ENCODE results near the gene CELF4.

The CELF4 gene

DNA sequence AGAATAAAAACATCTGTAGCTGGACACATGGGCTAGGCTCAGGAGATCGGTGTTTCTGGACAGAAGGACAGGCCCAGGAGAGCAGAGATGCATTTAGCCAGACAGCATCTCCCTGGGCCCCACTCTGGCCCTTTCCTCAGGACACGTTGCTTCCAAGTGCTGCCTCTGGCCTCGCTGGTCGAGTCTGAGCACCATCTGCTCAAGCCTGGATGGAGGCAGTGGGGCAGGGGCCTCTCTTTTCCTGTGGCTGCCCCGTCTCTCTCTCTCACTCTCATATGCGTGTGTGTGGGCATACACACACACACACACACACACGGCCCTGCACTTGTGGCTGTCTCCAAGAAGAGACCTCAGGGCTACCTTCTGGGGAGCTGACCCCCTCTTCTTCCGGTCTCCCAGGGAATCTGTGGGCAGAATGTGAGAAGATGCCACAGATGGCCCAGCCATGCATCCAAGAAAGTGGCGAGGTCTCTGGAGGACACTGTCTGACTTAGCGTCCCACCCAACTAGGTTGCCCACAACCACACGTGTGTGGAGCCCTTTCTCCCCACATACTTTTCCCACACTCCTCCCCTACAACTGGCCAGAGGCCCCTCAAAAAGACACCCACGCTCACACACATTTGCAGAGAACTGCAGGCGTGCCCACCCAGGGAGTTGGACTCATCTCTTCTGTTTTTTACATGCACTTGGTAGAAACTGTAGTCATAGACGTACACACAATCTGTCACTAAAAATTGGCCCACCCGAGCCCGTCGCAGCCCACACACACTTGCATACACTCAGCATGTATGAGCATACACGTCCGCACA lies 19.9 kb downstream of the CELF4 start:
- no peak for DNase-seq

DNA sequence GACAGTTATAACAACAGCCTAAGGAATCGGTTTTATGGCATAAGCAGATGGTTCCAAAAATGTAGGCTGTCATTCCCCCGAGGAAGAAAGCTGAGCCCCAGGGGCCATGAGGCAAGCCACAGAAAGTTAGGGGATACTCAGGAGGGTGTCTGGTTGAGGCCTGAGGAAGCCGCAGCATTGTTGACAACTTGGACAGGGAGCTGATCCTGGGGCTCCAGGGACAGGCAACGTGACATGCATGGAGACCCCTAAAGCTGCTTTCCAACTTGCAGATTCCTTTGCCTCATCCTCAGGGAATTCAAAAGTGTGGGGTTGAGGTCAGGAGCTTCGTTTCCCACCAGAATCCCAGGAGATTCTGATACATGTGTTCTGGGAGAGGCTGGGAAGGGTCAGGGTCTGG lies 20.9 kb downstream of the CELF4 start:
- DNase-seq: no peak

DNA sequence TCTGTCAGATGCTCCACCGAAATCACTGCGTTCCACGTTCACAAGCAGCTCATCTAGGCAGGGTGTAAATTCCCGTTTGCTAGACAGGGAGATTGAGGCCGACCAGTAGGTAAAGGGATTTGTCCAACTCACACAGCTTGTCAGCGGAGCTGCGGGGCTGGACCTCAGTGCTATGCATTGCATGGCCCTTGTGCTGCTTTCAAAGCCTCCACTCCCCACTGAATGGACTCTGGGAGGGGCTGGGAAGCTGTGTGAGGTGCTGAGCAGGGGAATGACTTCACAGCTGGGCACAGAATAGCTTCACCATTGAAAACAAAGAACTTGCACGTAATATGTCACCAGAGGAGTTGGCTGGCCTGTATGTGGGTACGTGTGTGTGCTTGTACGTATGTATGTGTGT lies 21.4 kb downstream of the CELF4 start:
- DNase-seq: no peak

DNA sequence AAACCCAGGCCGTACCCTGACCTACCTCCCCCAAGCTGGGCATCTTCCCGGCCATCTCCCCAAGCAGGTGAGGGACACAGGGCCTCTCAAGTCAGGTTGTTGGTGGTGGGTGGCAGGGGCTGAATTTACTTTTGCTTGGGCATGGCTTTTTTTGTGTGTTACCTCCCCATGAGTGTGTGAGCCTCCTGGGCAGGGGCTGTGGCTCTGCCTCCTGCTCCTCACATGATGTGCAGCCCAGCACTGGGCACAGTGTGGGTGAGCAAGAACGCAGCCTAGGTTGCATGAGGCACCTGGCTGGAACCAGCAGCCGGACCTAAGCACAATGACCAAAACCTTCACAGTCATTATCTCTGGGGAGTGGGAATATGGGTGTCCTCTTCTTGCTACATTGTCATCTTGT lies 22.3 kb downstream of the CELF4 start:
- DNase-seq: no peak

DNA sequence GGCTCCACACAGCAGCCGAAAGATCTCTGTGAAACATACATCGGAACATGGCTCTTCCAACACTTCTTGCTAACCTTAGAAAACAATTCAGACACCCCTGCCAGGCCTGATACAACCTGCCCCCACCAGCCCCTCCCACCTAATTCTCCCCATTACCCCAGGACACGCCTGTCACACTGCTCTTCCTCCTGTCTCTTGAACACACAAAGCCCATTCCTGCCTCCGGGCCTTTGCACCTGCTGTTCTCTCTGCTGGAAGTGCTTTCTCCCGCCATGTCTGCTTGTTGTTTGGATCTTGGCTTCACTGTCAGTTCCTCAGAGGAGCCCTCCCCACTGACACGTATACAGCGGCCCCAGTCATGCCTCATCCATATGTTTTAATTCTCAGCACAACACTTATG lies 24.1 kb downstream of the CELF4 start:
- DNase-seq: no peak

DNA sequence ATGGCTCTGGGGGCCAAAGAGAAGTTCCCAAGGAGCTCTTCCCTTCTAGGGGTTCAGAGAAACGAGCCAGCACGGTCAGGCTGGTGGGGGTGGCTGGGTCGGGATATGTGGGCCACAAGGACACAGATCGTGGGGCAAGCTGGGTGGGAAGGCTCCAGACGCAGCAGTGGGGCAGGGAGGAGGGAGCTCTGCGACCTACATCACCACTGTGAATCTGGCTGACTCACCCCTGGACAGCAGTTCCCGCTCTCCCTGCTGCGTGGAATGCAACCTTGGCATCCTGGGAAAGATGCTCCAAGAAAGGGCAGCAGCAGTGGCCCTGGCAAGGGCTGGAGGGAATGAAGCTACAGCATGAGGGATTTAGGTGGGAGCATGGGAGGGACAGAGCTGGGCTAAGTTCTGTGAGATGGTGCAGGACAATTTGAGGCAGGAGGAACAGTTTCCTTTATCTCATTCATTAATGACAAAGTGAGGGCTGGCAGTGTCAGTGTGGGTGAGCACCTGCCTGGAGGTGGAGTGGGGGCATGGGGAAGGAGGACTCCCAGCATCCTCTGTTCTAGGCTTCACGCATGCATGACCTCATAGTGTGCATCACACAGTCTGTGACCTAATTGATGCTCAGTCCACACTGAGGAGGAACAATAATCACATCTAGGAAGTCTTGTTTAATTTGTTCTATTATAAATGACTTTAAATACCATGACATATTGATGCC lies 25.0 kb downstream of the CELF4 start:
- DNase-seq: no peak

DNA sequence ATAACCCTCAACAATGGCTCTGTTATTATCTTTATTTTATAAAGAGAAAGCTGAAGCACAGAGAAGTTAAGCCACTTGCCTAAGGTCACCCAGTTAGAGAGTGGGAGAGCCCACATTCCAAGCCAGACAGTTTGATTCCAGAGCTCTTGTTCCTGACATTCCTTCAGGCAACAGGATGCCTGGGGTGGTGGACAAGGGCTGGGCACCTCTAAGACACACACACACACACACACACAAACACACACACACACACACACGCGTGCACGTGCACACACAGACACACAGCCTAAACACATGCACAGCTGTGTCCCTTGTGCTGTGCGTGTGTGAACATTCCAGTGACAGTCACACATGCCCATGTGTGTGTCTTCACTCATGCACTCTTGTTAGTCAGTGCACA lies 26.4 kb downstream of the CELF4 start:
- no peak for DNase-seq

DNA sequence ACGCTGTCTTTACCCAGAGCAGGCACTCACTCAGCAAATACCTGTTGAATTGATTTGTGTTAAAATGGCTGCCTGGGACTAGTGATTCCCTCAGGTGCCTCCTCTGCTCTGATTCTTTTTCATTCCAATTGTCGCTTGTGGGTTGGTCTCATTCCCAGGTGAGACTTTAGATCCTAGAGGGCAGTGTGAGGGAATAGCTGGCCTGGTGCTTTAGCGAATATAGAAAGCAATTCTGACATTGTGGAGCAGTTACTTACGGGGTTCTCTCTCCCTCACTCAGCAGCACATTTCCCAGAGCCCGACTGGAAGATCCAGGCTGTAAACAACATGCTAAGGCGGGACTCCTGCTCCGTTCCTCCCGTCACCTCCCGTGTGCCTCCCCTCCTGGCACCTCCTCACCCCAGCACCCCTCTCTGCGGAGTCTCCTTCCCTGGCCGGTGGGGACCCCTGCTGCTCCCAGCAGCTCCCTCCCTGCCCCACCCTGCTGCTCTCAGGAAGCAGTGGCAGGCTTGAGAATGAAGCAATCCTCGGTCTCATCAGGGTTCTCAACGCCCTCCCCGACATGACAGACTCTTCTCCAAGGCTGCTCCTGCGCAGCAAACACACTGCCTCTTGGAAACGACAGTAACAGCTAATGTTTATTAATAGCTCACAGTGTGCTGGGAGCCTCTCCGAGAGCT lies 26.9 kb downstream of the CELF4 start:
- no peak for DNase-seq

DNA sequence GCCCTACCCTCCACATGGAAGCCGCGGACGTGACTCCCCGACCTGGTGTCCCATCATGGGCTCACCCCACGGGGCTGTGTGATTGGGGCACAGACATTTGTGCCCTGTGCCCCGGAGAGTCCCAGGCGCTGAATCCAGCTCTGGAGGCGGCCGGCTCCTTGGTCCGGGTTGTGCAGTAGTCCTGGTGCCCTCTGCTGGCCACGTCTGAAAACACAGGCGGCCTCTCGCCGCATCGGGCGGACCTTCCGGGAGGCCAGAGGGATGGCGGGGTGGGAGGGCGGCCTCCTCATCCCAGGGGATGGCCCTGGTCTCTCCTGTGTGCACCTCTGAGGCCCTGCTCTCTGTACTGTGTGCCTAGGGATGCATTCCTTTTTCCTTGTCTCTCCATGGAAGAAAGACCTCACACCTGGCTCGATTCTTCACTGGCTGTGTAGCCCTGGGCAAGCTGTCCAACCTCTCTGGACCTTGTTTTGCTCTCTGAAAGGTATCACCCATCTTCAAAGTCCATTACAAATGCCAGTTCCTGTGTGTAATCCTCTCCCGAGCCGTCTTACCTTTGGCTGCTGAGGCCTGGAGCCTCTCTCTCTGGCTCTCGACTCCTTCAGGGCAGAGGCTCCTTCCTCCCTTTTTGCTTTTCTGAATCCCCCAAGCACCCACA lies 27.6 kb downstream of the CELF4 start:
- peak in 1 of 2 donors; percentile 15 for DNase-seq

DNA sequence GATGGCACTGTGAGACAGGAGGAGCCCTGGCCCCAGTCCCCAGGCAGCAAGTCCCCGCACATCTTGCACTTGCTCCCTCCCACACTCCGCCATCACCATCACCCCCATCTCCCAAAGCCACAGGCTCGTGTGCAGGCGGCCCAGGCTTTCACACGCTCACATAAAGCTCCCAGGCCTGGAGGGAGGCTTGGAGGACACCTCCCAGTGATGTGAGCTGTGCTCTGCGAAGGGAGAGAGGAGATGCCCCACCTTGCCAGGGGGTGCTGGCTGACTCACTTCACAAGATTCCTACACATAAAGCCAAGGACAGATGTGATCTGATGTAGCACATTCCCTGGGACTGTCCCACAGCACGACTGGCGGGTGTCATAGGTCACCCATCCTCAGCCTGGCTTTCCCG lies 28.9 kb downstream of the CELF4 start:
- no peak for DNase-seq

DNA sequence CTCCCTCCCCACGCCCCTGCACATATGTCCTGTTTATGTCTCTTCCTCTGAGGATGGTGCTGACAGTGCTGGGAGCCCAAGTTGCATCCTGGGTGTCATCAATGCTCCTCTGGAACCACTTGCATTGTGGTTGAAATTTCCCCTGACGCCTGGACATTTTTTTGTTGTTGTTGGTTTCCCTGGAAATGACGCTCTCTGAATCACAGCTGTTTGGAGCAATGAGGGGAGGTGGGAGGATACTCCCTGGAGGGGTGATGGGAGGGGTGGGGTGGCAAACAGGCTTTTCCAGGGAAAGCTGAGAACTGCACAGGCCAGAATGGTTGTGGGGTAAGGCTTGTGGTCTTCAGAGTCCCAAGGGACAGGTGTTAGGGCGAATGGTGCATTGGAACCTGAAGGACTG lies 29.6 kb downstream of the CELF4 start:
- no peak for DNase-seq

DNA sequence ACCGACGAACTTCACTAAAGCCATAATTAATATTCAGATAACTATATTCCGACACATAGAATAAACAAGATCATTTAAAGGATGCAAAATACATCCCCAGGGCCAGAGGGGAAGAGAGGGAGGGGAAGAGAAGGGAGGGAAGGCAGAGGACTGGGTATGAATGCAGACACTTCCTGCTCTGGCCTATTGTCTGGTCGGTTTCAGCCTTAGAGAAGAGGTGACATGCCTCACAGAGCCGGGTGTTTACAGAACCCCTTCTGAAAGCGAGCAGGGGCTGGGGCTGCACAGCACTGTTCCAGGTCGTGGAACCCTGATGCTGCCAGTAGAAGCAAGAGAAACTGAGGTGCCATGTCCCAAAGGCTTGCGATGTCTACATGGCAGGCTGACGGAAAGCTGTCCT lies 31.0 kb downstream of the CELF4 start:
- no peak for DNase-seq

DNA sequence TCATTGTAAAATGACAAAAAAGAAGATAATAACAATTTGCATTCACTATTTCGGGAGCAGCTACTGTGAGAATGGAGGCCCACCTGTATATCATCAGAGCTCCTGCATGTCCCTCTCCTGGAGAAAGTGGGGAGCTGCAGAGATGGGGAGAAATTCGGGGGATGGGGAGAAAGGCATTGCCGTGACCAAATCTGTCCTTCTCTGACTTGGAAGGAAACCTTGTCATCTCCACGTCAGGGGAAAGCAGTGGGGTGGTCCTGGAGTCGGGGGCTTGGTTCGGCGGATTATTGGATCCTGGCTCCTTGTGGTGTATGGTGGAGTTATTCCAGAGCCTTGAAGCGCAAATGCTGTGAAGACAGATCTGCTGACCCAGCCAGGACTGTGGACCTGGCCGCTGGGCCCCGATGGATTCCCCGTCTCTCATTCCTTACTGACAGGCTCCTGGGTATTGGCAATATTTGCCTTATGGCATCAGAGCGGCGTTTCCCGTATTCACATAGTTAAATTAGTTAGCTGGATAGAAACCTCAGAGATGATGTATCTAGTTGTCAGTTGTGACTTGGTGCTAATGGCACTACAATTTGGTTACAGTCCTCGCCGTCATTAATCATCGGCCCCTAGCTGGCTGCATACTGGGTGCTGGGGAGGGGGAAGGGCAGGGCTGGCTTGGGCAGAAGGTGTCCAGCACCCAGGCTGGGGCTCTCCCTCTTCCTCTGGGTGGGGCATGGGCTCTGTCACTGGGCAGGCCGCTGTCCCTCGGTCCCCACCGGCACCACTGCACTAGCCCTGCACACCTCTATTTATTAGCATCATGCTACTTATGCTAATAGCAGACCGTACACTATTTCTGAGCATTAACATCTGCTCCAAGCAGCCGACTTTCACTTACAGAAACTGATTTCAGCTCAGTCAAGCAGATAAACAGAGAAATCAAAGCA lies 31.7 kb downstream of the CELF4 start:
- no peak for DNase-seq

DNA sequence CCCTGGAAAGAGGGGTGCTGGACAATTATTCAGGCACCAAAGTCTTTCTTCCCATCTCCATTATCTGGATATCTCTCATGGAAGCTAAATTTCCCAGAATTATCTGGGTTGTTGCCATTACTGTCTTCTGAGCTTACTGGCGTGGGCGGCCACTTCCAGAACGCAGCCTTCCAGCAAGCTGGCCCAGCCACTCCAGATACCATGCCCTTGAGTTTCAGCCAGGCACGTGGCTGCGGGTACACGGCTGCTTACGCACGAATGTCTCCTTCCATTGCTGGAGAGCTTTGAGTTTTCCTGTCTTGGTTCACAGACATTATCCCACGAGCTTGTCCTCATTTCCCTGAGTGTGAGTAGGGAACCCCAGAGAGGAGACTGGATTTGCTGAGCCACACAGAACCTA lies 32.7 kb downstream of the CELF4 start:
- no peak for DNase-seq

DNA sequence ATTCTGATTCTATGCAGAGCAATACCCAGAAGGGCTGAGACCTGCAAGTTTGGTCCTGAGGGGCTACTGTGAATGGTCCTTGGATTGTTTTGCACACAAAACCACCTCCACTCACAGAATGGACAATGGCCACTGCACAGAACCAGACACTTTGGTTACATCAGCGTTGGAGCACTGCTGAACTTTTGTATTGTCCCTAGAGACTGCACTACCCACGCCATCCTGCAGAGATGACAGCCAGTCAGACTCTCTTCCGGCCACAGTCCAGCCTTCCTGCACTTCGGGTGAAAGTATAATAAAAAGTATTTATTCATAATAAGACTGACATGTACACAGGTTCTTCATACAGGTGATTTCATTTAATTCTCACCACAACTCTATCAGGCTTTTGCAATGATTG lies 35.7 kb downstream of the CELF4 start:
- DNase-seq: no peak

DNA sequence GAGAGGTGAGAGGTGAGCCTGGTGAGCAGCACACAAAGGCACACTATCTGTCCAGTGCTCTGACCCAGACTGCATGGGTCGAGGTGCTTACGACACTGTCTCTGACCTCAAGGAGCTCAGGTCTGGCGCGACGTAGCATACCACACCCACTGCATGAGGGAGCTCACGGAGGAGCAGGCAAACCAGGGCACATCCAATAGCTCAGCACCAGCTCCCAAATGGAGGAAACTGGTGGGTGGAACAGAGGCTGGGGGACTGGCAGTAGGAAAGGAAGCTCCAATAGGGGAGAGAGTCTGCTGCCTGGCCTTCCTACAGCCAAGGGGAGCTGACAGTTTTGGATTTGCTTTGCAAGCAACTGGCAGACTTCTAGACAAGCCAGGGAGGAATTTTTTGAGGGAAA lies 36.3 kb downstream of the CELF4 start:
- no peak for DNase-seq

DNA sequence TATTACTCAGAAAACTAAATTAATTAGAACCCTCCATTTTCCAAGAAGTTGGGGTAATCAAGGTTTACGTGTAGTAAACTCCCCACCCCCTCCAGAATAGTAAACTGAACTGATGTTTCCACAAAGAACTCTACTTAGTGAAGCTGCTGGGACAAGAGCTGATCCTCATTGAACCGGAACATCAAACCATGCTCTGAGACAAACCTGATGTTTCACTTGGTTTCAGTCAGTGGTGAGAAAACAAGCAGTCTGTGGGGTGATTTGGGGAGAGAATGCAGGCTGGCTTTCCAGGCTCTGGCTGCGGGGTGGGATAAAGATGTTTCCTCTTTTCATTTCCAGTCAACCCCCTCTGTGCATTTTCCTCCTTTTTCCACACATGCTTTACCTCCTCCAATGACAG lies 38.2 kb downstream of the CELF4 start:
- DNase-seq: no peak

DNA sequence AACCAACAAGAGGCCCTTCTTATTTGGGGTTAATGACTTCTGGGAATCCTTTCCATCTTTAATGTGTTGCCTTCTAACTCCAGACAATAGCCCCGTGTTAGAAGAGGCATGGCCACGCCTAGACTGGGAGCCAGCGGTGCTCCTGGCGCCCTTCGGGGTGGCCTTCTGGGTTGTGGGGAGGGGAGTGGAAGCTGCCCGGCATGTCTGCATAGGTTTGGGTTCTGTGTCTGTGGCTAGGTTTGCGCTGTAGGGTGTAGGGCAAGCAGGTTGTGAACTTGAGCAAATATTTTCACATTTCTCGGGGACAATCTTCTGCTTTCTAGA lies 40.4 kb downstream of the CELF4 start:
- DNase-seq: no peak

DNA sequence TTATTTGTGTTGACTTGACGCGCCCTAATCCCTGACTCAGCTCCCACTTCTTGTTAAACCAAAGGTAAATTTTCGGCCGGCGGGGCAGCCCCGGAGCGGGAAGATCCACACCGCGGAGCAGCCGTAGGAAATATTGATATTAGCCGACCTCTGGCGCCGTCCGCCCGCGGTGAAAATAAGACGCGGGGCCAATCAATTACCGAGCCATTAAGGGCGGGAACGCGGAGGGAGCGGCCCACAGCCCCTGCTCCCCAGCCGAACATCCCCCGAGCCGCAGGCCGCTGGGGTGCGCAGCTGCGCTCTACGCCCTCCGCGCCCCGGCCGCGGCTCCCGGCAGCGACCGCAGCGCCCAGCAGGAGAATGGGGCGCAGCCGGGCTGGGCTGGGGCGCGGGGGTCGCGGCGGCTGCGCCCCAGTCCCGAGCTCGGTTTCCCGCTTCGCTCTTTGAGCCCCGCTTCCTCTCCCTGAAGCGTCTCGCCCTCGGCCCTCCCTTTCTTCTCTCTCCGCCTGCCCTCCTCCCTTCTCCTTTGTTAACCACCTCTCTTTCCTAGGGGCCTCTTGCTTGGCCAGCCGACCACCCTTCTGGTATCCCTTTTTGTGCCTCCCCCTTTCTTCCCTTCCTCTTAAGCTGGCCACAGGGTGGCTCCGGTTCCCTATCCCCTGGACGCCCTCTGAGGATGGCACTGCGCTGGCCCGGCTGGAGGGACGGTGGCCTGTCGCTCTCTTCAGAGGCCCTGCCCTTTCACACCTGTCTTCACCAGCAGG lies 40.9 kb downstream of the CELF4 start:
- DNase-seq: no peak

DNA sequence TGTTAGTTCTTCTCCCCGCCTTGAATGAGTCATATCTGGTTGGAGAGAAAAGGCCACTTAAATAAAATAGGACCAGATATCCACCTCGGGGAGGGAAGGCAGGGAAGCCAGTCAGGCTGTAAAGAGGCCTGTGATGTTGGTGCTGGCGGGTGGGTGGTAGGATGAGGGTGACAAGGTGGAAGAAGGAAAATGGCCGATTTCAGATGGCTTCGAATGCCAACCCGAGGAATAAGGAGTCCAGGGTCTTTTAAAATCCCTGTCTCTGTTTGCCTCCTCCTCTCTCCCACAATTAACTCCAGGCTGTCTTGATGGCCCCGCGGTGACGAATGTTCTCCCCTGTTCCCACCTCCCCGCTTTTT lies 41.5 kb downstream of the CELF4 start:
- DNase-seq: no peak

DNA sequence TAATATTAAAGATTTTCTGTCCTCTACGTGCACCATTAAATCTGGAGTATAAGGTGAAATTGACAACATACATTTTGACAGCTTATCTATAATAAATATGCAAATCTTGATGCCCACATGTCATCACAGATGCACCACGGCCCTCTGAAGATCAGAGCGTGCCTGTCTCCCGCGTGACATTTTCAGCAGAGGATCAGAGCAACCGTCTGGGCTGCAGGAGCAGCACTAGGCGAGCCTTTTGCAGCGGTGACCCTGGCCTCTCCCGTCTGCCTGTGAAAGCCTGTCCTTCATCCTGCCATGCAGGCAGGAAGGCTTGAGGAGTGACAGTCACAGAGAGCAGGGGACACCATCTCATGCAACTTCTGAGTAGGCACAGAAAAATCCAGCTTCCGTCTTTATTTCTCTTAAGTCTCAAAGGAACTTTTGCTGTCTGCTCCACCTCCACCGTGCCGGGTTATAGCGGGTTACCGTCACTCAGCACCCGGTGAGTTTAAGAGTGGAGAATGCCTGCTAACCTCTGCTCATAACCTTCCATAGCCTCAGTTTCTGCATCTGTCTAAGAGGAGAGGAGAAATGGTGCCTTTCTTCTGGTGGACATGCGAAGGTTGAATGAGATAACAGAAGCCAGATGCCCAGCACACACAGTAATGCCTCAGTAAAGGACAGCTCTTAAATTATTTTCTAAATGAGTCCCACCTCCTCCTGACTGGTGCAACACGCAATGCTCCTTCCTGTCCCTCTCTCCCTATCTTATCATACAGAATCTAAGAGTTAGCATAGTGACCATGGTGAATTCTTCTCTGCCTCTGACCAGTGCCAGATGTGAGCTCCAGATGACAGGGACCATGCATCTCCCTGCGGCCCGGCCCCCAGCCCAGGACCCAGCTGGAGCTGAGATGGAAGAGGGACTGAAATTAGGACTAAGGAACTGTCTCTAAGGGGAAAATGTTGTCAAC lies 43.8 kb downstream of the CELF4 start:
- DNase-seq: no peak

Data from CD4-positive, alpha-beta T cell treated with Interferon alpha-2 for 1 hour (primary cell).